PFSK-1 (cell line): ENCODE measurements around the gene KDM1A.

Experiments used
- FOXP2 ChIP-seq: optimal IDR thresholded peaks from 2 replicates; pipeline ENCODE3; 2011; ENCODE audit warnings: borderline replicate concordance, control low read depth, inconsistent platforms; ENCODE audit not compliant: insufficient read depth; ENCODE audit errors: extremely low read length, extremely low read depth
- POLR2AphosphoS5 ChIP-seq: IDR thresholded peaks from 2 replicates; pipeline ENCODE4 v1.6.1; 2012; ENCODE audit warnings: low read depth, mild to moderate bottlenecking, control low read depth, low read length, moderate library complexity
- REST ChIP-seq, 2 experiments: IDR thresholded peaks; 2 replicates each; pipeline versions ENCODE4 v1.6.1 to v1.8.0; 2011 to 2012; ENCODE audit warnings: low read depth in 2 of 2, low read length in 2 of 2, control low read depth in 1 of 2, inconsistent platforms in 1 of 2, mild to moderate bottlenecking in 1 of 2, moderate library complexity in 1 of 2; ENCODE audit not compliant: insufficient read depth in 1 of 2
- SIN3A ChIP-seq: IDR thresholded peaks from 2 replicates; pipeline ENCODE4 v1.6.1; 2012; ENCODE audit warnings: mild to moderate bottlenecking, low read length, moderate library complexity, borderline replicate concordance; ENCODE audit not compliant: insufficient read depth
- TAF1 ChIP-seq: IDR thresholded peaks from 2 replicates; pipeline ENCODE4 v1.6.1; 2012; ENCODE audit warnings: low read length, control low read depth, borderline replicate concordance; ENCODE audit not compliant: insufficient read depth

Gene KDM1A

GRCh38 chr1:23098463-23099170 lies 79.3 kb downstream of the KDM1A start:
- TF ChIP-seq FOXP2 (no peak), POLR2AphosphoS5 (no peak), REST (IDR thresholded peaks at IDR 0.05; ENCODE audit: insufficient read depth in 1 of 2, low read depth in 2 of 2, low read length in 2 of 2) (no peak), TAF1 (no peak), SIN3A (no peak)

GRCh38 chr1:23099171-23099536 lies 79.9 kb downstream of the KDM1A start:
- TF ChIP-seq FOXP2, result no peak
- TF ChIP-seq POLR2AphosphoS5, result no peak
- no peak for TF ChIP-seq REST (IDR thresholded peaks at IDR 0.05; ENCODE audit: insufficient read depth in 1 of 2, low read depth in 2 of 2, low read length in 2 of 2)
- no peak for TF ChIP-seq SIN3A
- TF ChIP-seq TAF1, result no peak

GRCh38 chr1:23100074-23100748 lies 80.9 kb downstream of the KDM1A start:
- TF ChIP-seq SIN3A, result no peak

GRCh38 chr1:23101101-23101827 lies 82.0 kb downstream of the KDM1A start:
- no peak for TF ChIP-seq SIN3A
- TF ChIP-seq FOXP2, result no peak
- TF ChIP-seq TAF1, result no peak

GRCh38 chr1:23101887-23102286 lies 82.6 kb downstream of the KDM1A start:
- TF ChIP-seq REST (IDR thresholded peaks at IDR 0.05; ENCODE audit: insufficient read depth in 1 of 2, low read depth in 2 of 2, low read length in 2 of 2) (no peak), POLR2AphosphoS5 (no peak), SIN3A (no peak), FOXP2 (no peak), TAF1 (no peak)

GRCh38 chr1:23102289-23102688 lies 83.0 kb downstream of the KDM1A start:
- TF ChIP-seq REST (IDR thresholded peaks at IDR 0.05; ENCODE audit: insufficient read depth in 1 of 2, low read depth in 2 of 2, low read length in 2 of 2) (no peak), POLR2AphosphoS5 (no peak), TAF1 (no peak), SIN3A (no peak; the same call in 1 of the 2 replicates)
